Peyer's patch (tissue), 4 donors: Measurements from ENCODE around the gene OPTC. TPM values are rescaled to one million over a fixed set of nuclear protein-coding genes. Genes with fewer than 3 reads are reported as not detected.
A peak's percentile ranks its signal among the peaks of the same experiment; 100 is the strongest.

Source experiments
- DNase-seq, 3 donors: peaks; one replicate each; pipeline ENCODE4 v3.0.0-alpha.2; 2017 to 2019
- H3K27ac ChIP-seq, 4 donors: fragments of 200-600 bp; sonication (generic); one replicate each; pipeline ENCODE4 v1.5.1; 2016 to 2019
- H3K27me3 ChIP-seq, 2 donors: fragments of 200-600 bp; sonication (generic); one replicate each; pipeline ENCODE4 v1.5.1; 2019
- H3K36me3 ChIP-seq, 3 donors: fragments of 200-600 bp; sonication (generic); one replicate each; pipeline ENCODE4 v1.5.1; 2016 to 2019
- H3K4me1 ChIP-seq, 4 donors: fragments of 200-600 bp; sonication (generic); one replicate each; pipeline ENCODE4 v1.5.1; 2016 to 2019
- H3K4me3 ChIP-seq, 4 donors: fragments of 200-600 bp; sonication (generic); 1 replicate in 3 of 4; 2 replicates in 1 of 4; pipeline ENCODE4 v1.5.1; 2016 to 2019; ENCODE audit warnings: mild to moderate bottlenecking in 1 of 4
- H3K9me3 ChIP-seq, 4 donors: fragments of 200-600 bp; sonication (generic); one replicate each; pipeline ENCODE4 v1.5.1; 2016 to 2019; ENCODE audit warnings: mild to moderate bottlenecking in 1 of 4
- CTCF ChIP-seq, 6 experiments: fragments of 450-650 bp in 4 of 6; fragments of 200-600 bp in 2 of 6; sonication (generic) in 1 of 6; IDR thresholded peaks; one replicate each; pipeline ENCODE4 v1.5.1; 2017 to 2019; ENCODE audit warnings: antibody characterized with exemption in 6 of 6, mild to moderate bottlenecking in 3 of 6, moderate library complexity in 1 of 6
- POLR2A ChIP-seq, 2 donors: fragments of 450-650 bp; IDR thresholded peaks; one replicate each; pipeline ENCODE4 v1.5.1; 2017; ENCODE audit warnings: antibody characterized with exemption in 2 of 2, mild to moderate bottlenecking in 2 of 2, moderate library complexity in 2 of 2
- total RNA-seq, 4 donors: library from RNA; depleted of rRNA; stranded (reverse); fragments of >200 nt; gene quantifications; one replicate each; pipeline ENCODE4 v1.1.0, GENCODE V29; 2016

OPTC gene
- total RNA-seq, 4 donors from 2014 or later, result not detected

- peak overlapping the region in 2 of 4 donors; percentile 52 to 84 for H3K27ac ChIP-seq
These were observed 26.4 kb upstream of the OPTC start for GRCh38 chr1:203467550-203467921.

GRCh38 chr1:203468326-203468725 lies 25.6 kb upstream of the OPTC start:
- Histone ChIP-seq H3K27ac (no peak overlapping the region), H3K4me1 (peaks cover 0 to 11% (median 2%) of the 10 kb centered on the region in 4 donors), H3K36me3 (no peaks in the 10 kb centered on the region), H3K4me3 (no peak overlapping the region), H3K27me3 (no peaks in the 10 kb centered on the region), H3K9me3 (no peaks in the 10 kb centered on the region)
- TF ChIP-seq CTCF (IDR thresholded peaks at IDR 0.05) (no peak), POLR2A (IDR thresholded peaks at IDR 0.05) (no peak)
- DNase-seq, result no peak

More at GRCh38 chr1:203467550-203467921, 26.4 kb upstream of the OPTC start:
- Histone ChIP-seq H3K36me3 (no peaks in the 10 kb centered on the region), H3K9me3 (no peaks in the 10 kb centered on the region), H3K4me3 (no peak overlapping the region), H3K27me3 (no peaks in the 10 kb centered on the region), H3K4me1 (peaks cover 0 to 11% (median 2%) of the 10 kb centered on the region in 4 donors)
- TF ChIP-seq POLR2A (IDR thresholded peaks at IDR 0.05) (no peak), CTCF (IDR thresholded peaks at IDR 0.05) (no peak)
- DNase-seq, result peak in 2 of 3 donors; percentile 30 to 78

- no peaks in the 10 kb centered on the region for H3K27me3 ChIP-seq
- no peaks in the 10 kb centered on the region for H3K36me3 ChIP-seq
- H3K27ac ChIP-seq, result no peak overlapping the region
- peaks cover 0 to 11% (median 2%) of the 10 kb centered on the region in 4 donors for H3K4me1 ChIP-seq
- no peak for TF ChIP-seq POLR2A (IDR thresholded peaks at IDR 0.05)
- no peak overlapping the region for H3K4me3 ChIP-seq
- DNase-seq, result no peak
- no peaks in the 10 kb centered on the region for H3K9me3 ChIP-seq
These were observed 23.7 kb upstream of the OPTC start for GRCh38 chr1:203470240-203470639.

GRCh38 chr1:203471841-203472240 lies 22.1 kb upstream of the OPTC start:
- H3K4me1 ChIP-seq, result peaks cover 0 to 4% (median 0%) of the 10 kb centered on the region in 4 donors
- H3K27ac ChIP-seq, result no peak overlapping the region
- no peaks in the 10 kb centered on the region for H3K9me3 ChIP-seq
- H3K4me3 ChIP-seq, result no peak overlapping the region
- H3K36me3 ChIP-seq, result no peaks in the 10 kb centered on the region
- DNase-seq, result no peak
- TF ChIP-seq CTCF (IDR thresholded peaks at IDR 0.05) (no peak), POLR2A (IDR thresholded peaks at IDR 0.05) (no peak)
- H3K27me3 ChIP-seq, result no peaks in the 10 kb centered on the region

GRCh38 chr1:203473281-203473680 lies 20.7 kb upstream of the OPTC start:
- H3K36me3 ChIP-seq, result no peaks in the 10 kb centered on the region
- TF ChIP-seq POLR2A (IDR thresholded peaks at IDR 0.05), result no peak
- no peak for TF ChIP-seq CTCF (IDR thresholded peaks at IDR 0.05)
- H3K27me3 ChIP-seq, result no peaks in the 10 kb centered on the region
- H3K4me1 ChIP-seq, result no peaks in the 10 kb centered on the region
- H3K27ac ChIP-seq, result no peak overlapping the region
- no peak for DNase-seq
- H3K9me3 ChIP-seq, result no peaks in the 10 kb centered on the region
- no peak overlapping the region for H3K4me3 ChIP-seq

GRCh38 chr1:203473781-203474305 lies 20.1 kb upstream of the OPTC start:
- no peak for TF ChIP-seq POLR2A (IDR thresholded peaks at IDR 0.05)
- TF ChIP-seq CTCF (IDR thresholded peaks at IDR 0.05), result no peak
- Histone ChIP-seq H3K4me1 (no peaks in the 10 kb centered on the region), H3K27me3 (no peaks in the 10 kb centered on the region), H3K9me3 (no peaks in the 10 kb centered on the region), H3K36me3 (no peaks in the 10 kb centered on the region), H3K4me3 (no peak overlapping the region), H3K27ac (no peak overlapping the region)
- DNase-seq, result no peak
